DMS 273 (cell line): ENCODE measurements around the gene PSMB8.
"Not testable (repeated sequence)": the region's sequence is repeated elsewhere in the genome, so short reads cannot be mapped to it uniquely, and the experiment has no call there.

ENCODE experiments used
- DNase-seq: peaks from one replicate; lab custom pipeline; 2025; ENCODE audit not compliant: unreplicated experiment; lab: John Stamatoyannopoulos, UW

PSMB8 gene

GRCh38 chr6:32838114-32838958 lies 5.5 kb downstream of the PSMB8 start, which contains the start of gene TAP2:
TSS of gene TAP2 (minus strand) at chr6:32838739. CDS start at chr6:32838233, 506 bp downstream.
- peak; percentile 96 for DNase-seq

- DNase-seq, result peak; percentile 45
Observed at GRCh38 chr6:32837651-32838113, 6.2 kb downstream of the PSMB8 start.

GRCh38 chr6:32836873-32837272 lies 7.0 kb downstream of the PSMB8 start:
- DNase-seq, result no peak

- no peak for DNase-seq
Observed at GRCh38 chr6:32835167-32835893, 8.5 kb downstream of the PSMB8 start.

- DNase-seq, result no peak
Observed at GRCh38 chr6:32833664-32834063, 10.2 kb downstream of the PSMB8 start.

- DNase-seq, result no peak
Observed at GRCh38 chr6:32832535-32832934, 11.3 kb downstream of the PSMB8 start.

GRCh38 chr6:32830936-32831335 lies 12.9 kb downstream of the PSMB8 start:
- DNase-seq, result no peak

GRCh38 chr6:32830017-32830416 lies 13.8 kb downstream of the PSMB8 start:
- DNase-seq, result no peak

GRCh38 chr6:32829495-32829894 lies 14.4 kb downstream of the PSMB8 start:
- no peak for DNase-seq

- DNase-seq, result no peak
Observed at GRCh38 chr6:32827025-32827424, 16.8 kb downstream of the PSMB8 start.

GRCh38 chr6:32825966-32826365 lies 17.9 kb downstream of the PSMB8 start:
- DNase-seq, result peak; percentile 34

GRCh38 chr6:32819729-32820128 lies 24.1 kb downstream of the PSMB8 start:
- peak; percentile 49 for DNase-seq

- DNase-seq, result no peak
Observed at GRCh38 chr6:32818867-32819266, 25.0 kb downstream of the PSMB8 start.

- peak; percentile 62 for DNase-seq
Observed at GRCh38 chr6:32816746-32817204, 27.1 kb downstream of the PSMB8 start, which contains the start of gene HLA-DOB. TSS of gene HLA-DOB (minus strand) at chr6:32817002. CDS start at chr6:32816951, 51 bp downstream.

GRCh38 chr6:32815996-32816395 lies 27.9 kb downstream of the PSMB8 start:
- DNase-seq, result no peak

- no peak for DNase-seq
Observed at GRCh38 chr6:32815115-32815514, 28.7 kb downstream of the PSMB8 start.

- DNase-seq, result no peak
Observed at GRCh38 chr6:32814145-32814544, 29.7 kb downstream of the PSMB8 start.

GRCh38 chr6:32809171-32809570 lies 34.7 kb downstream of the PSMB8 start:
- DNase-seq, result no peak

- no peak for DNase-seq
Observed at GRCh38 chr6:32807020-32807580, 36.7 kb downstream of the PSMB8 start.

GRCh38 chr6:32805404-32805803 lies 38.4 kb downstream of the PSMB8 start:
- DNase-seq, result not testable (repeated sequence)

GRCh38 chr6:32803416-32803815 lies 40.4 kb downstream of the PSMB8 start:
- no peak for DNase-seq
